Gastroesophageal sphincter (tissue), 3 donors: Measurements from ENCODE around the gene LDLRAD4.

Source experiments
- EP300 ChIP-seq: sonication (generic); formaldehyde crosslinking; IDR thresholded peaks from one replicate; pipeline ENCODE4 v1.6.1; 2017; ENCODE audit warnings: antibody characterized with exemption, mild to moderate bottlenecking
- TF ChIP-seq, protein P1 (sequence below), 4 experiments: fragments of 200-600 bp in 2 of 4; fragments of 450-650 bp in 2 of 4; sonication (generic) in 1 of 4; IDR thresholded peaks; one replicate each; pipeline ENCODE4 v1.5.1; 2017 to 2019; ENCODE audit warnings: antibody characterized with exemption in 4 of 4, mild to moderate bottlenecking in 2 of 4, moderate library complexity in 2 of 4

DNA sequence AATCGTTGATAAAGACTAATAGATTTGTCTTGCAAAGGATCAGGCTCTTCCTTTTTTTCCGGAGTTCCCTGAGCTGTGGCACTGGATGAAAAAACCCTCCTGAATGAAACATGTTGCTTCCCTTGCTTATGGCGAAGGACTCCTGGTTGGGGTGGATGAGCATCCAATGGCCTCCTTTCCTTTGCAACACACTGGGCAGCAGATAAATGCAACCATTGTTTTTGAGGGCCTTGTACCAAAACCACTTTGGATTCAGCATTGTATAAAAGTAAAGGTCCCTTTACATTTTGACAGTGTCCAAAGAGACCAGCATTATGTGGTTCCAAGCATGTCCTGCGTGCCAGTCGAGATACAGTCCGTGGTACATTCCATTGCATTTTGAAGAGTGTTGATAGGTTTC lies 463.1 kb downstream of the LDLRAD4 start:
- TF ChIP-seq EP300 = no peak
- TF ChIP-seq, protein P1, sequence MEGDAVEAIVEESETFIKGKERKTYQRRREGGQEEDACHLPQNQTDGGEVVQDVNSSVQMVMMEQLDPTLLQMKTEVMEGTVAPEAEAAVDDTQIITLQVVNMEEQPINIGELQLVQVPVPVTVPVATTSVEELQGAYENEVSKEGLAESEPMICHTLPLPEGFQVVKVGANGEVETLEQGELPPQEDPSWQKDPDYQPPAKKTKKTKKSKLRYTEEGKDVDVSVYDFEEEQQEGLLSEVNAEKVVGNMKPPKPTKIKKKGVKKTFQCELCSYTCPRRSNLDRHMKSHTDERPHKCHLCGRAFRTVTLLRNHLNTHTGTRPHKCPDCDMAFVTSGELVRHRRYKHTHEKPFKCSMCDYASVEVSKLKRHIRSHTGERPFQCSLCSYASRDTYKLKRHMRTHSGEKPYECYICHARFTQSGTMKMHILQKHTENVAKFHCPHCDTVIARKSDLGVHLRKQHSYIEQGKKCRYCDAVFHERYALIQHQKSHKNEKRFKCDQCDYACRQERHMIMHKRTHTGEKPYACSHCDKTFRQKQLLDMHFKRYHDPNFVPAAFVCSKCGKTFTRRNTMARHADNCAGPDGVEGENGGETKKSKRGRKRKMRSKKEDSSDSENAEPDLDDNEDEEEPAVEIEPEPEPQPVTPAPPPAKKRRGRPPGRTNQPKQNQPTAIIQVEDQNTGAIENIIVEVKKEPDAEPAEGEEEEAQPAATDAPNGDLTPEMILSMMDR (IDR thresholded peaks at IDR 0.05) = no peak
